GM23338 (cell line): ENCODE measurements around the gene CALCR.

Experiments used
- CREB1 ChIP-seq: fragments of 250-450 bp; sonication (Bioruptor Pico); IDR thresholded peaks from 2 replicates; pipeline ENCODE4 v1.5.0; 2020; ENCODE audit warnings: low read depth, mild to moderate bottlenecking, moderate library complexity
- EZH2 ChIP-seq: fragments of 200-600 bp; sonication (generic); IDR thresholded peaks from one replicate; pipeline ENCODE4 v1.8.0; 2017; ENCODE audit warnings: antibody characterized with exemption, mild to moderate bottlenecking, low read depth; ENCODE audit not compliant: unreplicated experiment
- EZH2phosphoT487 ChIP-seq: fragments of 200-600 bp; sonication (generic); IDR thresholded peaks from one replicate; pipeline ENCODE4 v1.8.1; 2018; ENCODE audit warnings: antibody characterized with exemption; ENCODE audit not compliant: unreplicated experiment
- NANOG ChIP-seq: IDR thresholded peaks from 2 replicates; pipeline ENCODE4 v1.6.1; 2016; ENCODE audit warnings: antibody characterized with exemption, borderline replicate concordance
- POLR2AphosphoS5 ChIP-seq: IDR thresholded peaks from 2 replicates; pipeline ENCODE4 v1.6.1; 2016; ENCODE audit warnings: antibody characterized with exemption, low read depth
- ZNF114 ChIP-seq: fragments of 250-450 bp; sonication (Bioruptor Pico); IDR thresholded peaks from 2 replicates; pipeline ENCODE4 v1.5.0; 2020; ENCODE audit warnings: mild to moderate bottlenecking, moderate library complexity
- ZNF462 ChIP-seq: fragments of 250-450 bp; sonication (Bioruptor Pico); IDR thresholded peaks from 2 replicates; pipeline ENCODE4 v1.5.0; 2020; ENCODE audit warnings: mild to moderate bottlenecking, moderate library complexity
- TF ChIP-seq, protein P1 (sequence below): IDR thresholded peaks from one replicate; pipeline ENCODE4 v1.6.1; 2018; ENCODE audit warnings: antibody characterized with exemption; ENCODE audit not compliant: unreplicated experiment
- TF ChIP-seq, protein P2 (sequence below), 2 experiments: fragments of 200-600 bp in 1 of 2; sonication (generic) in 1 of 2; conservative IDR thresholded peaks; 2 replicates each; pipeline versions ENCODE4 v1.5.1 to v1.6.1; 2016 to 2017; ENCODE audit warnings: antibody characterized with exemption in 2 of 2, low read depth in 2 of 2, mild to moderate bottlenecking in 2 of 2, moderate library complexity in 1 of 2
- TF ChIP-seq, protein P3 (sequence below): IDR thresholded peaks from 2 replicates; pipeline ENCODE4 v1.6.1; 2016; ENCODE audit warnings: antibody characterized with exemption

GRCh38 chr7:93463764-93464163, 110.8 kb downstream of the CALCR start:
- TF ChIP-seq, protein P1, sequence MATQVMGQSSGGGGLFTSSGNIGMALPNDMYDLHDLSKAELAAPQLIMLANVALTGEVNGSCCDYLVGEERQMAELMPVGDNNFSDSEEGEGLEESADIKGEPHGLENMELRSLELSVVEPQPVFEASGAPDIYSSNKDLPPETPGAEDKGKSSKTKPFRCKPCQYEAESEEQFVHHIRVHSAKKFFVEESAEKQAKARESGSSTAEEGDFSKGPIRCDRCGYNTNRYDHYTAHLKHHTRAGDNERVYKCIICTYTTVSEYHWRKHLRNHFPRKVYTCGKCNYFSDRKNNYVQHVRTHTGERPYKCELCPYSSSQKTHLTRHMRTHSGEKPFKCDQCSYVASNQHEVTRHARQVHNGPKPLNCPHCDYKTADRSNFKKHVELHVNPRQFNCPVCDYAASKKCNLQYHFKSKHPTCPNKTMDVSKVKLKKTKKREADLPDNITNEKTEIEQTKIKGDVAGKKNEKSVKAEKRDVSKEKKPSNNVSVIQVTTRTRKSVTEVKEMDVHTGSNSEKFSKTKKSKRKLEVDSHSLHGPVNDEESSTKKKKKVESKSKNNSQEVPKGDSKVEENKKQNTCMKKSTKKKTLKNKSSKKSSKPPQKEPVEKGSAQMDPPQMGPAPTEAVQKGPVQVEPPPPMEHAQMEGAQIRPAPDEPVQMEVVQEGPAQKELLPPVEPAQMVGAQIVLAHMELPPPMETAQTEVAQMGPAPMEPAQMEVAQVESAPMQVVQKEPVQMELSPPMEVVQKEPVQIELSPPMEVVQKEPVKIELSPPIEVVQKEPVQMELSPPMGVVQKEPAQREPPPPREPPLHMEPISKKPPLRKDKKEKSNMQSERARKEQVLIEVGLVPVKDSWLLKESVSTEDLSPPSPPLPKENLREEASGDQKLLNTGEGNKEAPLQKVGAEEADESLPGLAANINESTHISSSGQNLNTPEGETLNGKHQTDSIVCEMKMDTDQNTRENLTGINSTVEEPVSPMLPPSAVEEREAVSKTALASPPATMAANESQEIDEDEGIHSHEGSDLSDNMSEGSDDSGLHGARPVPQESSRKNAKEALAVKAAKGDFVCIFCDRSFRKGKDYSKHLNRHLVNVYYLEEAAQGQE = no peak
- TF ChIP-seq, protein P2, sequence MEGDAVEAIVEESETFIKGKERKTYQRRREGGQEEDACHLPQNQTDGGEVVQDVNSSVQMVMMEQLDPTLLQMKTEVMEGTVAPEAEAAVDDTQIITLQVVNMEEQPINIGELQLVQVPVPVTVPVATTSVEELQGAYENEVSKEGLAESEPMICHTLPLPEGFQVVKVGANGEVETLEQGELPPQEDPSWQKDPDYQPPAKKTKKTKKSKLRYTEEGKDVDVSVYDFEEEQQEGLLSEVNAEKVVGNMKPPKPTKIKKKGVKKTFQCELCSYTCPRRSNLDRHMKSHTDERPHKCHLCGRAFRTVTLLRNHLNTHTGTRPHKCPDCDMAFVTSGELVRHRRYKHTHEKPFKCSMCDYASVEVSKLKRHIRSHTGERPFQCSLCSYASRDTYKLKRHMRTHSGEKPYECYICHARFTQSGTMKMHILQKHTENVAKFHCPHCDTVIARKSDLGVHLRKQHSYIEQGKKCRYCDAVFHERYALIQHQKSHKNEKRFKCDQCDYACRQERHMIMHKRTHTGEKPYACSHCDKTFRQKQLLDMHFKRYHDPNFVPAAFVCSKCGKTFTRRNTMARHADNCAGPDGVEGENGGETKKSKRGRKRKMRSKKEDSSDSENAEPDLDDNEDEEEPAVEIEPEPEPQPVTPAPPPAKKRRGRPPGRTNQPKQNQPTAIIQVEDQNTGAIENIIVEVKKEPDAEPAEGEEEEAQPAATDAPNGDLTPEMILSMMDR (conservative IDR thresholded peaks at IDR 0.05; ENCODE audit: low read depth in 2 of 2) = no peak
- no peak for TF ChIP-seq NANOG
- no peak for TF ChIP-seq POLR2AphosphoS5
- TF ChIP-seq EZH2phosphoT487 = no peak
- TF ChIP-seq EZH2 = no peak
- TF ChIP-seq, protein P3, sequence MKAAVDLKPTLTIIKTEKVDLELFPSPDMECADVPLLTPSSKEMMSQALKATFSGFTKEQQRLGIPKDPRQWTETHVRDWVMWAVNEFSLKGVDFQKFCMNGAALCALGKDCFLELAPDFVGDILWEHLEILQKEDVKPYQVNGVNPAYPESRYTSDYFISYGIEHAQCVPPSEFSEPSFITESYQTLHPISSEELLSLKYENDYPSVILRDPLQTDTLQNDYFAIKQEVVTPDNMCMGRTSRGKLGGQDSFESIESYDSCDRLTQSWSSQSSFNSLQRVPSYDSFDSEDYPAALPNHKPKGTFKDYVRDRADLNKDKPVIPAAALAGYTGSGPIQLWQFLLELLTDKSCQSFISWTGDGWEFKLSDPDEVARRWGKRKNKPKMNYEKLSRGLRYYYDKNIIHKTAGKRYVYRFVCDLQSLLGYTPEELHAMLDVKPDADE = no peak
- TF ChIP-seq ZNF462 (CRISPR knock-in tag) = no peak
- TF ChIP-seq CREB1 (CRISPR knock-in tag) = no peak
- TF ChIP-seq ZNF114 (CRISPR knock-in tag) = no peak
